Measurements from ENCODE around the gene SLC19A2.
A peak's percentile ranks its signal among the peaks of the same experiment; 100 is the strongest.
"Not testable (repeated sequence)": the region's sequence is repeated elsewhere in the genome, so short reads cannot be mapped to it uniquely, and the experiment has no call there.

The SLC19A2 gene

GRCh38 chr1:169485431-169486280 lies at the start of gene SLC19A2:
TSS of gene SLC19A2 (minus strand) at chr1:169485944. CDS start at chr1:169485766, 178 bp downstream.
- DNase-seq, result peak; percentile 98 to 100 (median 100)

DNA sequence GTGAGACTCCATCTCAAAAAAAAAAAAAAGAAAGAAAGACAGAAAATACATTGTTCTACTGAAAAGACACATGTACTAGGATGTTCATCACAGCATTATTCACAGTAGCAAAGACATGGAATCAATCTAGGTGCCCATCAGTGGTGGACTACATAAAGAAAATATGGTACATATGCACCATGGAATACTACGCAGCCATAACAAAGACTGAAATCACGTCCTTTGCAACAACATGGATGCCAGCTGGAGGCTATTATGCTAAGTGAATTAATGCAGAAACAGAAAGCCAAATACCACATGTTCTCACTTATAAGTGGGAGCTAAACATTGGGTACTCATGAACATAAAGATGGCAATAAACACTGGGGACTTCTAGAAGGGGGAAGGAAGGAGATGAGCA lies 48.9 kb upstream of the SLC19A2 start:
- DNase-seq, result no peak

GRCh38 chr1:169533528-169534190 lies 47.9 kb upstream of the SLC19A2 start:
- DNase-seq, result not testable (repeated sequence)

GRCh38 chr1:169530448-169530847 lies 44.7 kb upstream of the SLC19A2 start:
- DNase-seq, result no peak

DNA sequence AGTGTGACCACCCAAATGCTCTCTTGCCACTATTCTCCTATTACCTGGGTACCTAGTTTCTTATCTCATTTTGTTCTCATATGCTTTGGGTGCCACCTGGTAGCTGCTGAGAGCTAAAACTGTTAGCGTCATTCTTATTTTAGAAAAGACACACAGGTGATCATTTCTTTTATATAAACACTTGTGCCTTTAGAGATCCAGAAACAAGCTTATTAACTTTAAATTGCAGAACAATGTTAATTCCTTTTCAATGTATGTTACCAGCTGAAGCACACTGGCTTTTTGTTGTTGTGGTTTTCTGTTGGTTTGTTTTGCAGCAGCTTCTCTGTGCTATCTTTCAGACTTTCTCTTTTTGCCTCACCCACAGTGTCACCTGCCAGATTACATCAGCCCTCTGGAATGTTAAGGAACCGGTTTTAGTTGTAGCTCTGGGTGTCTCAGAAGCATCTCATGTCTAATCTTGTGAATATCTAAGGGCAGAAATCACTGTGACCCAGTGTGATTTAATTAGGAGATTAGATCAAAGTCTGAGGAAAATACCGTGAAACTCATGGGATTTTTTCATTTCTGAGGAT lies 43.4 kb upstream of the SLC19A2 start:
- peak; percentile 30 to 87 (median 52) for DNase-seq

GRCh38 chr1:169528215-169529067 lies 42.7 kb upstream of the SLC19A2 start:
- DNase-seq, result no peak

DNA sequence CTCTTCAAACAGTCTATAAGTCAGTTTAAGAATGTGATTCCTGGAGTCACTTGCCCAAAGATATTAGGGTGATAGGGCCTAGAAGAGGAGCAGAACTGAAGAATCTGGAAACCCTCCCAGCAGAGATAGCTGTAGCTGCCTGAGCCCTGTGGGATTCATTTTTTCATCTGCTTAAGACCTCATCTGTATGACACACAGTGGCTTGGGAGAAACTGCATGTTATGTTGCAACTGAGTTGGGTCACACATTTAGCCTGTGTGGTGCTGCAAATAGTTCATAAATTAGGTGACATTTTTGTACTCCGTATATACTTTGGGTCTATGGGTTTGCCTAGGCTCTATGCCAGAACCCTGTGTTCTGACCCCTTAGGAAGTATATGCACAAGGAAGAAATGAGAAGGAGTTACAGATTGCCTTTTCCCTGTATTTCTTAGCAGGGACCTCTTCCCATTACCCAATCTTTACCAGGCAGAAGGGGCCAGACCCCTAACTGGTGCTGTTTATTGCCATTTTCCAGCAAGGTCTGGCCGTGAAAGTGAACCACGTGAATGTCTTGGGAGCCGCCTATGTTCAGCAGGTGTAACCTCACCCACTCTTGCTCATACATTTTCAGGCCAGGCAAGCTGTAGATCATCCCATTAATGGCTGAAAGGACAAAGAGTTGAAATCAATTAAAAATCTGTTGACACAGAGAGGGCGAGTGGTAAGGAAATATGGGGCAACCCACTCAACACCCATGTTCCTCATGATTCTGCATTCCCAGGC lies 41.9 kb upstream of the SLC19A2 start:
- DNase-seq, result peak in 1 of 3 experiments; percentile 45

DNA sequence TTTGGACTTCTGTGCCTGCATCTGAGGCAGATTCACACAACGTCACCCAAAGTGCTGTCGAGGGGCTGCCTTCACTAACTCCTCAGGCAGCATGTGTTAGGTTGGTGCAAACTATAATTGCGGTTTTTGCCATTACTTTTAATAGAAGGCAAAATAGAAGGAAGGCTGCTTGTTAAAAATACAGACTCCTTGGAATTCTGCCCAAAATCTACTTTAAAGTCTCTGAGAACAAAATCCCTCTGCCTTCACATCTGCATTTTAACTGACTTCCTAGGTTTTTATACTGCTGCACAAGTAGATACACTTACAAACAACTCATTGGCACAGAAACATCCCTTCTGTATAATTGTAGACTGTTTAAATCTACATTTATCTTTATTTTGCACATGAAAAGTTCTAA lies 41.3 kb upstream of the SLC19A2 start:
- DNase-seq, result no peak

- DNase-seq, result no peak
These were observed 40.5 kb upstream of the SLC19A2 start for GRCh38 chr1:169526120-169526832.

GRCh38 chr1:169525391-169525790 lies 39.6 kb upstream of the SLC19A2 start:
- DNase-seq, result no peak

DNA sequence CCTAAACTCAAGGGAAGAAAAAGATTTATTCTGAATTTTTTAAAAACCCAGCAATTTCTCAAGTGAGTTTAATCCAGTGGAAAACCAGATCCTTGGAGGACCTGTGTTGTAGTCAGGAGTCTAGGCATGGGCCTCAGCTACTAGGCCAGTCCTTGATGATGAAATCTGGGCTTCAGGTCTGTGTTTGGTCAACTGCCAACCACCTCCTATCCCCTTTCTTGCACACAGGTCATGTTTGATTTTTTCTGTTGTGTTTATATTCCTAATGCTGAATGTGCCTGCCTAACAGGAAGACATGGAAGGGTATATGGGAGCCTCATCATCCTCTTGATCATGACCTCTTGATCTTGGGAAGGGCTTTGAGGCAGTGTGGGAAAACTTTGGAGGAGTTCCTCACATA lies 38.2 kb upstream of the SLC19A2 start:
- DNase-seq, result no peak

GRCh38 chr1:169521226-169521625 lies 35.5 kb upstream of the SLC19A2 start:
- DNase-seq, result no peak

- DNase-seq, result no peak
These were observed 31.9 kb upstream of the SLC19A2 start for GRCh38 chr1:169517558-169518186.

- DNase-seq, result no peak
These were observed 29.9 kb upstream of the SLC19A2 start for GRCh38 chr1:169515641-169516040.

DNA sequence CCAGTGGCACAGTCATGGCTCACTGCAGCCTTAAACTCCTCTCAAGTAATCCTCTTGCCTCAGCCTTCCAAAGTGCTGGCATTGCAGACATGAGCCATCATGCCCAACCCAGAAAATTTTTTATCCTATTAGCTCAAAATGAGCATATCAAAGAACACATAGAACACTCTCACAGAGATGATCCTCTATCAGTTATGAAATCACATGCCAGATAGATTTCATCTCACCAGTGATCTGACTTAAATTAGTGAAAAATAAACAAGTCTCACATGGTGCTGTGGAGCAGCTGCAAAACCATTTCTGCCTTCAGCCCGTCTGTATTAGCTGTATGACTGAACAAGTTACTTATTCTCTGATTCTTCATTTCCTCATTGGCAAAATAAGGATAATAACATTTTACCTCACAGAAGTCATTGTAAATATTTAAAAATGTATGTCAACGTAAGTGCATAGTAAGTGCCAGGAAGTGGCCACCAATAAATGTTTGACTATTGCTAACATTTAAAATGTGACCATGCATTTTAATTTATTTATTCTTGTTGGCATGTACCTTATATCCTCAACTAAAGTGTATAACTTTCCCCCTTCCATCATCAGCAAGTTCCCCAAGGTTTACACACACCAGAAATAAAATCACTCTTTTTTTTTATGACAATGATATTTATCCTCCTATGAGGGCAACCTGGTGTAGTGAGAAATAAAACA lies 29.0 kb upstream of the SLC19A2 start:
- peak in 1 of 3 experiments; percentile 37 for DNase-seq

- DNase-seq, result no peak
These were observed 27.5 kb upstream of the SLC19A2 start for GRCh38 chr1:169513208-169513607.

- DNase-seq, result no peak
These were observed 25.7 kb upstream of the SLC19A2 start for GRCh38 chr1:169511316-169512005.

- DNase-seq, result no peak
These were observed 24.3 kb upstream of the SLC19A2 start for GRCh38 chr1:169510060-169510459.

- peak in 2 of 3 experiments; percentile 64 to 95 for DNase-seq
These were observed 23.6 kb upstream of the SLC19A2 start for GRCh38 chr1:169509354-169509753.
